Keratinocyte (primary cell): ENCODE results near the gene FUT8.

ENCODE experiments used
- EZH2 ChIP-seq: IDR thresholded peaks from one replicate; pipeline ENCODE4 v1.6.1; 2012; ENCODE audit warnings: inconsistent platforms, mild to moderate bottlenecking, low read length, moderate library complexity
- TF ChIP-seq, protein P1 (sequence below), 3 experiments: IDR thresholded peaks in 1 of 3; conservative IDR thresholded peaks in 1 of 3; optimal IDR thresholded peaks in 1 of 3; 2 replicates in 2 of 3; 3 replicates in 1 of 3; pipeline versions ENCODE3 to v1.5.1; 2011; ENCODE audit warnings: low read length in 3 of 3, mild to moderate bottlenecking in 3 of 3, moderate library complexity in 2 of 3, control low read depth in 1 of 3, inconsistent platforms in 1 of 3; ENCODE audit not compliant: insufficient read depth in 2 of 3; ENCODE audit errors: extremely low read depth in 1 of 3

- TF ChIP-seq, protein P1, sequence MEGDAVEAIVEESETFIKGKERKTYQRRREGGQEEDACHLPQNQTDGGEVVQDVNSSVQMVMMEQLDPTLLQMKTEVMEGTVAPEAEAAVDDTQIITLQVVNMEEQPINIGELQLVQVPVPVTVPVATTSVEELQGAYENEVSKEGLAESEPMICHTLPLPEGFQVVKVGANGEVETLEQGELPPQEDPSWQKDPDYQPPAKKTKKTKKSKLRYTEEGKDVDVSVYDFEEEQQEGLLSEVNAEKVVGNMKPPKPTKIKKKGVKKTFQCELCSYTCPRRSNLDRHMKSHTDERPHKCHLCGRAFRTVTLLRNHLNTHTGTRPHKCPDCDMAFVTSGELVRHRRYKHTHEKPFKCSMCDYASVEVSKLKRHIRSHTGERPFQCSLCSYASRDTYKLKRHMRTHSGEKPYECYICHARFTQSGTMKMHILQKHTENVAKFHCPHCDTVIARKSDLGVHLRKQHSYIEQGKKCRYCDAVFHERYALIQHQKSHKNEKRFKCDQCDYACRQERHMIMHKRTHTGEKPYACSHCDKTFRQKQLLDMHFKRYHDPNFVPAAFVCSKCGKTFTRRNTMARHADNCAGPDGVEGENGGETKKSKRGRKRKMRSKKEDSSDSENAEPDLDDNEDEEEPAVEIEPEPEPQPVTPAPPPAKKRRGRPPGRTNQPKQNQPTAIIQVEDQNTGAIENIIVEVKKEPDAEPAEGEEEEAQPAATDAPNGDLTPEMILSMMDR (optimal IDR thresholded peaks at IDR 0.05 in 1 of 3, IDR thresholded peaks at IDR 0.05 in 1 of 3, conservative IDR thresholded peaks at IDR 0.05 in 1 of 3; ENCODE audit: extremely low read depth in 1 of 3, insufficient read depth in 2 of 3, low read length in 3 of 3), result no peak
- no peak for TF ChIP-seq EZH2
Measured at GRCh38 chr14:65604936-65605335, 192.4 kb downstream of the FUT8 start.
